ENCODE measurements around the gene MYO3A.

DNA sequence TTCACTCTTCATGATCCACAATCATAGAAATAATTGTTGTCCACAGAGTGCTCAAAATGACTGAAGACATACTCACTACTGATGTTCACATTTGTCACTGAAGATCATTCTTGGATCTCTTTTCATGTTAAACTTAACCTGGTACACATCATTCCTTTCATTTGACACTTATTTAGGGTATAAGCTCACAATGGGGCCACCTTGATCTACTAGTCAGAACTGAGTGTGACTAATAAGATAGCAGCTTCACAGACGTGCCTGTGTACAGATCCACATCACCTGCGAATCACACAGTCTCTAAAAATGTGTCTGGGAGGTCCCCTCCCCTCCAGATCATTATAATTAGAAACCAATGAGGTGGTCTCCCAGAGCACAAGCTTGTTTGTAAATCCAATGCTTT, 304.3 kb downstream of the MYO3A start:
- TF ChIP-seq, protein P1, sequence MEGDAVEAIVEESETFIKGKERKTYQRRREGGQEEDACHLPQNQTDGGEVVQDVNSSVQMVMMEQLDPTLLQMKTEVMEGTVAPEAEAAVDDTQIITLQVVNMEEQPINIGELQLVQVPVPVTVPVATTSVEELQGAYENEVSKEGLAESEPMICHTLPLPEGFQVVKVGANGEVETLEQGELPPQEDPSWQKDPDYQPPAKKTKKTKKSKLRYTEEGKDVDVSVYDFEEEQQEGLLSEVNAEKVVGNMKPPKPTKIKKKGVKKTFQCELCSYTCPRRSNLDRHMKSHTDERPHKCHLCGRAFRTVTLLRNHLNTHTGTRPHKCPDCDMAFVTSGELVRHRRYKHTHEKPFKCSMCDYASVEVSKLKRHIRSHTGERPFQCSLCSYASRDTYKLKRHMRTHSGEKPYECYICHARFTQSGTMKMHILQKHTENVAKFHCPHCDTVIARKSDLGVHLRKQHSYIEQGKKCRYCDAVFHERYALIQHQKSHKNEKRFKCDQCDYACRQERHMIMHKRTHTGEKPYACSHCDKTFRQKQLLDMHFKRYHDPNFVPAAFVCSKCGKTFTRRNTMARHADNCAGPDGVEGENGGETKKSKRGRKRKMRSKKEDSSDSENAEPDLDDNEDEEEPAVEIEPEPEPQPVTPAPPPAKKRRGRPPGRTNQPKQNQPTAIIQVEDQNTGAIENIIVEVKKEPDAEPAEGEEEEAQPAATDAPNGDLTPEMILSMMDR (IDR thresholded peaks at IDR 0.05) = no peak
- TF ChIP-seq POLR2A (IDR thresholded peaks at IDR 0.05) (no peak), EP300 (IDR thresholded peaks at IDR 0.05) (no peak), POLR2AphosphoS5 (IDR thresholded peaks at IDR 0.05) (no peak)

Measured in gastroesophageal sphincter (tissue), 3 donors.